ENCODE measurements around the gene IFNAR2.

DNA sequence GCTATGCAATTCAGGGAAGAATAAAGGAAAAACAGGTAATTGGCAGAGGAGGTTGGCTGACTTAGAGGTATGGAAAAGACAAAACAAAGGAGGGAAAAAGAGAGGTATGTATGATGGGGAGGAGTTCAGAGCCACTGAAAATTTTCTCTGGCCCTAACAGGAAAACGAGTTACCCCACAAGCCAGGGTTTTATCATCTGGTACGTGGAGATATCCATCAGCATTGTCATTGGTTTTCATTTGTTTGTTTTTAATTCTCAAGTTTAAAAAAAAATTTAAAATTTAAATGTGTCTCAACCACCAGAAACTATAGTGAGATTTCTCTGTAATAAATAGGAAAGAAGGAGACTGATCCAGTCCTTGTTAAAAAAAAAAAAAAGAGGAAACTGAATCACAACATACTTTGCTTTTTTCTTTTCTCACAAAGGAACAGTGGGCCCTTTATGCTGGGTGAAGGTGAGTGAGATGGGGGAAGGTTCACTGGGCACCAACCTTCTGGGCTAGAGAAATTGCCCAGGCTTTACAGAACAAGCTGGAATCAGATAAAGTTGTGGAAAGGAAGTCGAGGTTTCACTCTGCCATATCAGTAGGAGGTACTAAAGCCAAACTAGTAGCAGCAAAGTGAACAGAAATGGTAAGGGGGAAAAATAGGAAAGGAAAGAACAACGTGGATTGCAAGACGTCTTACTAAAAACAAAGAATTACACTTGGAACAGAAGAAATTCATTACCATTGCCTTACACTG lies 2.7 kb downstream of the IFNAR2 start:
- TF ChIP-seq POLR2A (IDR thresholded peaks at IDR 0.05; ENCODE audit: low read length) (no peak), GATA1 (IDR thresholded peaks at IDR 0.05; ENCODE audit: low read depth, low read length) (no peak)
